Measurements from ENCODE around the gene KCND3. TPM values are rescaled to one million over a fixed set of nuclear protein-coding genes. Genes with fewer than 3 reads are reported as not detected.

The KCND3 gene
- total RNA-seq, 4 donors from 2014 or later, result 6.9 to 11.7 (median 9.5) TPM

GRCh38 chr1:111911061-111911460 is 78.4 kb downstream of the KCND3 start:
- ATAC-seq (ENCODE audit: low FRiP score) (no peak), DNase-seq (ENCODE audit: low spot score) (no peak)
- no peak for TF ChIP-seq CTCF (IDR thresholded peaks at IDR 0.05)

- ATAC-seq (ENCODE audit: low FRiP score) (no peak), DNase-seq (ENCODE audit: low spot score) (no peak)
- TF ChIP-seq CTCF (IDR thresholded peaks at IDR 0.05), result no peak
Observed at GRCh38 chr1:111909030-111909429, 80.4 kb downstream of the KCND3 start.

- ATAC-seq (ENCODE audit: low FRiP score) (no peak), DNase-seq (ENCODE audit: low spot score) (no peak)
- no peak for TF ChIP-seq CTCF (IDR thresholded peaks at IDR 0.05)
Observed at GRCh38 chr1:111908011-111908621, 81.4 kb downstream of the KCND3 start.

GRCh38 chr1:111907321-111907720 is 82.1 kb downstream of the KCND3 start:
- DNase-seq (ENCODE audit: low spot score) (no peak), ATAC-seq (ENCODE audit: low FRiP score) (no peak)
- no peak for TF ChIP-seq CTCF (IDR thresholded peaks at IDR 0.05)

GRCh38 chr1:111906816-111907215 is 82.7 kb downstream of the KCND3 start:
- DNase-seq (ENCODE audit: low spot score), result no peak
- TF ChIP-seq CTCF (IDR thresholded peaks at IDR 0.05), result no peak
- no peak for ATAC-seq (ENCODE audit: low FRiP score)

- TF ChIP-seq CTCF (IDR thresholded peaks at IDR 0.05), result no peak
- no peak for ATAC-seq (ENCODE audit: low FRiP score)
- DNase-seq (ENCODE audit: low spot score), result no peak
Observed at GRCh38 chr1:111906111-111906510, 83.4 kb downstream of the KCND3 start.

GRCh38 chr1:111904478-111905218 is 84.8 kb downstream of the KCND3 start:
- no peak for TF ChIP-seq CTCF (IDR thresholded peaks at IDR 0.05)
- ATAC-seq (ENCODE audit: low FRiP score) (no peak), DNase-seq (ENCODE audit: low spot score) (no peak)

Measured in omental fat pad (tissue), 4 donors.